SK-N-SH treated with all-trans-retinoic acid at 6 μM for 48 hours (cell line): ENCODE measurements around the gene GTF2F2.

Experiments used
- ATAC-seq: fragments of 200-7000 bp; cut with Tn5 transposase; 3 replicates; pipeline ENCODE4 v1.9.1; 2020; ENCODE audit warnings: mild to moderate bottlenecking, moderate library complexity
- BACH2 ChIP-seq: fragments of 250-450 bp; sonication (Bioruptor Pico); IDR thresholded peaks from 2 replicates; pipeline ENCODE4 v1.9.0; 2021; ENCODE audit warnings: mild to moderate bottlenecking, borderline replicate concordance
- CSDC2 ChIP-seq: fragments of 250-450 bp; sonication (Bioruptor Pico); IDR thresholded peaks from 2 replicates; pipeline ENCODE4 v1.5.0; 2020; ENCODE audit warnings: mild to moderate bottlenecking, moderate library complexity
- ESRRG ChIP-seq: fragments of 250-450 bp; sonication (Bioruptor Pico); IDR thresholded peaks from 2 replicates; pipeline ENCODE4 v1.6.1; 2021; ENCODE audit warnings: mild to moderate bottlenecking
- GLIS3 ChIP-seq: fragments of 250-450 bp; sonication (Bioruptor Pico); IDR thresholded peaks from 2 replicates; pipeline ENCODE4 v1.5.0; 2020; ENCODE audit warnings: mild to moderate bottlenecking, moderate library complexity
- ISL1 ChIP-seq: fragments of 250-450 bp; sonication (Bioruptor Pico); IDR thresholded peaks from 2 replicates; pipeline ENCODE4 v2.1.2; 2022; ENCODE audit warnings: mild to moderate bottlenecking, moderate library complexity
- PPARA ChIP-seq: fragments of 250-450 bp; sonication (Bioruptor Pico); IDR thresholded peaks from 2 replicates; pipeline ENCODE4 v1.5.0; 2020; ENCODE audit warnings: mild to moderate bottlenecking, borderline replicate concordance
- RARB ChIP-seq: fragments of 250-450 bp; sonication (Bioruptor Pico); IDR thresholded peaks from 2 replicates; pipeline ENCODE4 v1.8.0; 2021; ENCODE audit warnings: mild to moderate bottlenecking, moderate library complexity
- SNAI2 ChIP-seq: fragments of 250-450 bp; sonication (Bioruptor Pico); IDR thresholded peaks from 2 replicates; pipeline ENCODE4 v1.5.0; 2020; ENCODE audit warnings: mild to moderate bottlenecking, moderate library complexity
- TCF4 ChIP-seq: fragments of 250-450 bp; sonication (Bioruptor Pico); IDR thresholded peaks from 2 replicates; pipeline ENCODE4 v1.8.0; 2021; ENCODE audit warnings: mild to moderate bottlenecking, moderate library complexity, borderline replicate concordance
- TOX ChIP-seq: fragments of 250-450 bp; sonication (Bioruptor Pico); IDR thresholded peaks from 2 replicates; pipeline ENCODE4 v1.8.0; 2021; ENCODE audit warnings: mild to moderate bottlenecking, moderate library complexity, borderline replicate concordance
- ZC3H10 ChIP-seq: fragments of 250-450 bp; sonication (Bioruptor Pico); IDR thresholded peaks from 2 replicates; pipeline ENCODE4 v1.5.1; 2021; ENCODE audit warnings: mild to moderate bottlenecking, moderate library complexity
- ZFP3 ChIP-seq: fragments of 250-450 bp; sonication (Bioruptor Pico); IDR thresholded peaks from 2 replicates; pipeline ENCODE4 v1.5.0; 2020; ENCODE audit warnings: mild to moderate bottlenecking, moderate library complexity
- ZFP30 ChIP-seq: fragments of 450-650 bp; formaldehyde crosslinking; IDR thresholded peaks from 2 replicates; pipeline ENCODE4 v1.5.0; 2022; ENCODE audit warnings: mild to moderate bottlenecking, moderate library complexity
- ZNF565 ChIP-seq: fragments of 450-650 bp; formaldehyde crosslinking; conservative IDR thresholded peaks from 2 replicates; pipeline ENCODE4 v1.5.0; 2020; ENCODE audit warnings: low read depth, mild to moderate bottlenecking, moderate library complexity
- ZNF70 ChIP-seq: fragments of 450-650 bp; formaldehyde crosslinking; IDR thresholded peaks from 2 replicates; pipeline ENCODE4 v1.5.0; 2020; ENCODE audit warnings: mild to moderate bottlenecking, moderate library complexity
- TF ChIP-seq, protein P1 (sequence below): fragments of 250-450 bp; sonication (Bioruptor Pico); IDR thresholded peaks from 2 replicates; pipeline ENCODE4 v1.8.0; 2020; ENCODE audit warnings: mild to moderate bottlenecking, moderate library complexity, borderline replicate concordance
- TF ChIP-seq, protein P2 (sequence below): fragments of 250-450 bp; sonication (Bioruptor Pico); IDR thresholded peaks from 2 replicates; pipeline ENCODE4 v1.5.0; 2020; ENCODE audit warnings: mild to moderate bottlenecking, moderate library complexity
- TF ChIP-seq, protein P3 (sequence below): fragments of 250-450 bp; sonication (Bioruptor Pico); IDR thresholded peaks from 2 replicates; pipeline ENCODE4 v1.5.1; 2020; ENCODE audit warnings: low read depth, mild to moderate bottlenecking, moderate library complexity
- TF ChIP-seq, protein P4 (sequence below): fragments of 250-450 bp; sonication (Bioruptor Pico); IDR thresholded peaks from 2 replicates; pipeline ENCODE4 v1.5.1; 2021; ENCODE audit warnings: mild to moderate bottlenecking, moderate library complexity

Gene GTF2F2

DNA sequence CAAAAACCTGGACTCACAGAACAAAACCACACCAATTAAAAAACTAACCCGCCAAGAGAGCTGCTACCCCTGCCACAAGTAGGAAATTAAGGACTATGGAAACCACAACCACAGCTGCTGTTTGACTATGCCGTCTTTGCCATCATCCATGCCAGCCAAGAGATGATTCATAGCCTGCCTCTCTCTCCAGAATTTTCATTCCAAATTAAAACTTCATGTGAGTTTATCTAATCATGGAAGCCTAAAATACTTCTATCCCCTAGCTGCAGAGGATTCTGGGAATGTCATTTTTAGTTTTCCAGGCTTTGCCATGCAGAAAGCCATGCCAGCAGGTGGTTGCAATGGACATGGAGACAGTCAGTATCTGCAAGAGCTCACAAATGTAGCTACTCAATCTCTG lies 27.6 kb upstream of the GTF2F2 start:
- ATAC-seq, result peak; percentile 84
- no peak for TF ChIP-seq TOX (CRISPR knock-in tag)
- TF ChIP-seq, protein P1, sequence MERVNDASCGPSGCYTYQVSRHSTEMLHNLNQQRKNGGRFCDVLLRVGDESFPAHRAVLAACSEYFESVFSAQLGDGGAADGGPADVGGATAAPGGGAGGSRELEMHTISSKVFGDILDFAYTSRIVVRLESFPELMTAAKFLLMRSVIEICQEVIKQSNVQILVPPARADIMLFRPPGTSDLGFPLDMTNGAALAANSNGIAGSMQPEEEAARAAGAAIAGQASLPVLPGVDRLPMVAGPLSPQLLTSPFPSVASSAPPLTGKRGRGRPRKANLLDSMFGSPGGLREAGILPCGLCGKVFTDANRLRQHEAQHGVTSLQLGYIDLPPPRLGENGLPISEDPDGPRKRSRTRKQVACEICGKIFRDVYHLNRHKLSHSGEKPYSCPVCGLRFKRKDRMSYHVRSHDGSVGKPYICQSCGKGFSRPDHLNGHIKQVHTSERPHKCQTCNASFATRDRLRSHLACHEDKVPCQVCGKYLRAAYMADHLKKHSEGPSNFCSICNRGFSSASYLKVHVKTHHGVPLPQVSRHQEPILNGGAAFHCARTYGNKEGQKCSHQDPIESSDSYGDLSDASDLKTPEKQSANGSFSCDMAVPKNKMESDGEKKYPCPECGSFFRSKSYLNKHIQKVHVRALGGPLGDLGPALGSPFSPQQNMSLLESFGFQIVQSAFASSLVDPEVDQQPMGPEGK (CRISPR knock-in tag), result no peak
- TF ChIP-seq, protein P2, sequence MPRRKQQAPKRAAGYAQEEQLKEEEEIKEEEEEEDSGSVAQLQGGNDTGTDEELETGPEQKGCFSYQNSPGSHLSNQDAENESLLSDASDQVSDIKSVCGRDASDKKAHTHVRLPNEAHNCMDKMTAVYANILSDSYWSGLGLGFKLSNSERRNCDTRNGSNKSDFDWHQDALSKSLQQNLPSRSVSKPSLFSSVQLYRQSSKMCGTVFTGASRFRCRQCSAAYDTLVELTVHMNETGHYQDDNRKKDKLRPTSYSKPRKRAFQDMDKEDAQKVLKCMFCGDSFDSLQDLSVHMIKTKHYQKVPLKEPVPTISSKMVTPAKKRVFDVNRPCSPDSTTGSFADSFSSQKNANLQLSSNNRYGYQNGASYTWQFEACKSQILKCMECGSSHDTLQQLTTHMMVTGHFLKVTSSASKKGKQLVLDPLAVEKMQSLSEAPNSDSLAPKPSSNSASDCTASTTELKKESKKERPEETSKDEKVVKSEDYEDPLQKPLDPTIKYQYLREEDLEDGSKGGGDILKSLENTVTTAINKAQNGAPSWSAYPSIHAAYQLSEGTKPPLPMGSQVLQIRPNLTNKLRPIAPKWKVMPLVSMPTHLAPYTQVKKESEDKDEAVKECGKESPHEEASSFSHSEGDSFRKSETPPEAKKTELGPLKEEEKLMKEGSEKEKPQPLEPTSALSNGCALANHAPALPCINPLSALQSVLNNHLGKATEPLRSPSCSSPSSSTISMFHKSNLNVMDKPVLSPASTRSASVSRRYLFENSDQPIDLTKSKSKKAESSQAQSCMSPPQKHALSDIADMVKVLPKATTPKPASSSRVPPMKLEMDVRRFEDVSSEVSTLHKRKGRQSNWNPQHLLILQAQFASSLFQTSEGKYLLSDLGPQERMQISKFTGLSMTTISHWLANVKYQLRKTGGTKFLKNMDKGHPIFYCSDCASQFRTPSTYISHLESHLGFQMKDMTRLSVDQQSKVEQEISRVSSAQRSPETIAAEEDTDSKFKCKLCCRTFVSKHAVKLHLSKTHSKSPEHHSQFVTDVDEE (CRISPR knock-in tag), result no peak
- TF ChIP-seq ZNF70 (CRISPR knock-in tag), result no peak
- no peak for TF ChIP-seq ZC3H10 (CRISPR knock-in tag)
- 0 out of 2 replicates have a peak, but pooled peaks have one; percentile 15 for TF ChIP-seq ISL1

DNA sequence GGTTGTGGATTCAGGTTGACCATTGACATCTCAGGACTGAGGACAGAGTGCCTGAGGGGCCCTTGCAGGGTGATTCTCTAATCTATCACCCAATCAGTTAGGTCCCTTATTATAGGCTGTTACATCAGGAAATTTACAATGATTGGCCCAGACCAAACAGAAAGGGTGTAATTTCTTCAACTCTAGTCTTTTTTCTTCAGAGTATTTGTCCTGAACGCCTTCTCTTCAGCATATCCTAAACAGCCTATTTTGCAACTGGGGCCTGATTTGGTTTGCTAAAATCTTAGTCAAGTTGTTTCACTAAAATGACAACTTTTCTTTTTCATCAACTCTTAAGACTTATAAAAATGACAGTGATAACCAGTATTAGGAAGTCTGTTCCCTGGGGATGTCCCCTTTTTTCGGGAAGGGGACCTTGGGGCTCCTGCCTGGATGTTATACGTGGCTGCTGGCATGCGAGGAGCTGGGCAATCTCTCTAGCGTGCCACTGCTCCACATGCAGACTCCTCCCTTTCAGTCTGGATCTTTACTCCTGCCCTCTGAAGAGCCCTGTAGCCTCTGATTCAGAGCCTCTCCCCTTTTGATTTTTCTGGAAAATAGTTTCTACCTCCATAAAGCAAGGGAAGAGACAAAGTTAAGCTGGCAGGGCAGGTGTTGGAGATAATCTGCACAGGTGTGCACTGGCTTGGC lies 19.6 kb upstream of the GTF2F2 start:
- TF ChIP-seq, protein P3, sequence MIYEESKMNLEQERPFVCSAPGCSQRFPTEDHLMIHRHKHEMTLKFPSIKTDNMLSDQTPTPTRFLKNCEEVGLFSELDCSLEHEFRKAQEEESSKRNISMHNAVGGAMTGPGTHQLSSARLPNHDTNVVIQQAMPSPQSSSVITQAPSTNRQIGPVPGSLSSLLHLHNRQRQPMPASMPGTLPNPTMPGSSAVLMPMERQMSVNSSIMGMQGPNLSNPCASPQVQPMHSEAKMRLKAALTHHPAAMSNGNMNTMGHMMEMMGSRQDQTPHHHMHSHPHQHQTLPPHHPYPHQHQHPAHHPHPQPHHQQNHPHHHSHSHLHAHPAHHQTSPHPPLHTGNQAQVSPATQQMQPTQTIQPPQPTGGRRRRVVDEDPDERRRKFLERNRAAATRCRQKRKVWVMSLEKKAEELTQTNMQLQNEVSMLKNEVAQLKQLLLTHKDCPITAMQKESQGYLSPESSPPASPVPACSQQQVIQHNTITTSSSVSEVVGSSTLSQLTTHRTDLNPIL (CRISPR knock-in tag), result no peak
- TF ChIP-seq, protein P1 (CRISPR knock-in tag), result no peak
- TF ChIP-seq ZNF70 (CRISPR knock-in tag), result no peak
- no peak for TF ChIP-seq ZNF565 (CRISPR knock-in tag)
- TF ChIP-seq ISL1, result no peak
- TF ChIP-seq, protein P4, sequence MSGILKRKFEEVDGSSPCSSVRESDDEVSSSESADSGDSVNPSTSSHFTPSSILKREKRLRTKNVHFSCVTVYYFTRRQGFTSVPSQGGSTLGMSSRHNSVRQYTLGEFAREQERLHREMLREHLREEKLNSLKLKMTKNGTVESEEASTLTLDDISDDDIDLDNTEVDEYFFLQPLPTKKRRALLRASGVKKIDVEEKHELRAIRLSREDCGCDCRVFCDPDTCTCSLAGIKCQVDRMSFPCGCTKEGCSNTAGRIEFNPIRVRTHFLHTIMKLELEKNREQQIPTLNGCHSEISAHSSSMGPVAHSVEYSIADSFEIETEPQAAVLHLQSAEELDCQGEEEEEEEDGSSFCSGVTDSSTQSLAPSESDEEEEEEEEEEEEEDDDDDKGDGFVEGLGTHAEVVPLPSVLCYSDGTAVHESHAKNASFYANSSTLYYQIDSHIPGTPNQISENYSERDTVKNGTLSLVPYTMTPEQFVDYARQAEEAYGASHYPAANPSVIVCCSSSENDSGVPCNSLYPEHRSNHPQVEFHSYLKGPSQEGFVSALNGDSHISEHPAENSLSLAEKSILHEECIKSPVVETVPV (CRISPR knock-in tag), result no peak
- no peak for TF ChIP-seq ZFP30 (CRISPR knock-in tag)
- TF ChIP-seq ESRRG (CRISPR knock-in tag), result no peak
- TF ChIP-seq RARB (CRISPR knock-in tag), result no peak
- TF ChIP-seq BACH2 (CRISPR knock-in tag), result no peak
- no peak for TF ChIP-seq ZC3H10 (CRISPR knock-in tag)
- TF ChIP-seq TOX (CRISPR knock-in tag), result no peak
- ATAC-seq, result no peak

DNA sequence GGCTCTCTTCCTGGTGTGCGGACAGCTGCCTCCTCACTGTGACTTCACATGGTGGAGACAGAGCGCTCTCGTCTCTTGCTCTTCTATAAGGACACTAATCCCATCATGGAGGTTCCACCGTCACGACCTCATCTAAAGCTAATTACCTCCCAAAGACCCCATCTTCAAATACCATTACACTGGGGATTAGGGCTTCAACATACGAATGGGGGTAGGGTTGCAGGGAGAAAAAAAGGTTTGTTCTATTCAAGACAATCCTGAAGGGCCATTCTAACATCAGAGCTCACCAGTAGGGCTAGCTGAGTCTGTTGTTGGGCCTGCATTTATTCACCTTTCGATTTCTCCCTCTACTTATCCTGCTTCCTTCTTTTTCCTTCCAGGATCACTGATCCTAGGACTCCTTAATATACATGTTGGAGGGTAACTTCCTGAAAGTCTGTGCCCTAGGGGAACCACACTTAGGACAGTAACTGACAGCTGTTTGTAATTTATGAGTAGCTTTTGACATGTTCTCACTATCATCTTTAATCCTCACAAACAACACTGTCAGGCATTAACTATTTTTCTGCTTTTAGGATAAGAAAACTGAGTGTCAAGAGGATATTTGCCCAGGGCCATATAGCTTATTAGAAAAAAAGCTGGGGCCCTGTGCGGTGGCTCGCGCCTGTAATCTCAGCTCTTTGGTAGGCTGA lies 18.8 kb upstream of the GTF2F2 start:
- ATAC-seq, result no peak
- no peak for TF ChIP-seq TCF4 (CRISPR knock-in tag)
- no peak for TF ChIP-seq SNAI2 (CRISPR knock-in tag)
- TF ChIP-seq PPARA (CRISPR knock-in tag), result no peak
- TF ChIP-seq ZFP3 (CRISPR knock-in tag), result no peak

DNA sequence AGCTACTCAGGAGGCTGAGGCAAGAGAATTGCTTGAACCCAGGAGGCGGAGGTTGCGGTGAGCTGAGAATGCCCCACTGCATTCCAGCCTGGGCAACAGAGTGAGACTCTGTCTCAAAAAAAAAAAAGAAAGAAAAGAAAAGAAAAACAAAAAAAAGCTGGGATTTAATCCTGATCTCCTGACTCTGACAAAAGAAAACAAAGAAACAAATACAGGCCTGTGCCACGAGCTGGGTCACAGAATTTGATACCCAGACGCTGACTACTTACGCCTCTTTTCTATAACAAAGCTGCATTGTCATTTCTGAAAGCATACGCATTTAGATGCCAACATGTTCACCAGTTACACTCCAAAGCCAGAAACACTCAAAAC lies 18.2 kb upstream of the GTF2F2 start:
- ATAC-seq, result no peak
- TF ChIP-seq PPARA (CRISPR knock-in tag) (no peak), TCF4 (CRISPR knock-in tag) (no peak), TOX (CRISPR knock-in tag) (no peak), RARB (CRISPR knock-in tag) (no peak), CSDC2 (CRISPR knock-in tag) (no peak), ESRRG (CRISPR knock-in tag) (no peak), ZC3H10 (CRISPR knock-in tag) (no peak), ZFP3 (CRISPR knock-in tag) (no peak), ZNF565 (CRISPR knock-in tag) (no peak), GLIS3 (no peak)
- TF ChIP-seq, protein P3 (CRISPR knock-in tag), result no peak
- TF ChIP-seq, protein P4 (CRISPR knock-in tag), result no peak
